GM12801 (cell line): ENCODE measurements around the gene EPHB6.

ENCODE experiments used
- TF ChIP-seq, protein P1 (sequence below): IDR thresholded peaks from one replicate; pipeline ENCODE4 v1.5.1; 2011; ENCODE audit warnings: control low read depth; ENCODE audit not compliant: insufficient read length; ENCODE audit errors: extremely low read depth

Gene EPHB6

DNA sequence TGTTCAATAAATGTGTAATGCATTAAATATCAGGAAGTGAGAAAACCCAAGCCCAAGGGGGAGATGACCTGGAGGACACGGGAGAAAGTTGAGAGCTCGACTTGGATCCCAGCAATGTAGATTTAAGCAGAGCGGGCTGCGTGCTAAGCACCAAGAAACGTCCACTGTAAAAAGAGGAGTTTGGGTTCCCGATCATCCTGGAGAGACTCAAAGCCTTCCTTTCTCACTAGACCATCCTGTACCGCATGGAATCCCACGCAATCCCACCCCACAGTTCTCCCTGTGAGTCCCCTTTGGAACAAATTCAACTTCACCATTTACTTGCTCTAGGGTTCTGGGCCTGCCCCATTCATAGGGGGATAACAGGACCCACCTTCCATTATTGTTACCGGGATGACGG, 28.3 kb downstream of the EPHB6 start:
- TF ChIP-seq, protein P1, sequence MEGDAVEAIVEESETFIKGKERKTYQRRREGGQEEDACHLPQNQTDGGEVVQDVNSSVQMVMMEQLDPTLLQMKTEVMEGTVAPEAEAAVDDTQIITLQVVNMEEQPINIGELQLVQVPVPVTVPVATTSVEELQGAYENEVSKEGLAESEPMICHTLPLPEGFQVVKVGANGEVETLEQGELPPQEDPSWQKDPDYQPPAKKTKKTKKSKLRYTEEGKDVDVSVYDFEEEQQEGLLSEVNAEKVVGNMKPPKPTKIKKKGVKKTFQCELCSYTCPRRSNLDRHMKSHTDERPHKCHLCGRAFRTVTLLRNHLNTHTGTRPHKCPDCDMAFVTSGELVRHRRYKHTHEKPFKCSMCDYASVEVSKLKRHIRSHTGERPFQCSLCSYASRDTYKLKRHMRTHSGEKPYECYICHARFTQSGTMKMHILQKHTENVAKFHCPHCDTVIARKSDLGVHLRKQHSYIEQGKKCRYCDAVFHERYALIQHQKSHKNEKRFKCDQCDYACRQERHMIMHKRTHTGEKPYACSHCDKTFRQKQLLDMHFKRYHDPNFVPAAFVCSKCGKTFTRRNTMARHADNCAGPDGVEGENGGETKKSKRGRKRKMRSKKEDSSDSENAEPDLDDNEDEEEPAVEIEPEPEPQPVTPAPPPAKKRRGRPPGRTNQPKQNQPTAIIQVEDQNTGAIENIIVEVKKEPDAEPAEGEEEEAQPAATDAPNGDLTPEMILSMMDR: no peak

DNA sequence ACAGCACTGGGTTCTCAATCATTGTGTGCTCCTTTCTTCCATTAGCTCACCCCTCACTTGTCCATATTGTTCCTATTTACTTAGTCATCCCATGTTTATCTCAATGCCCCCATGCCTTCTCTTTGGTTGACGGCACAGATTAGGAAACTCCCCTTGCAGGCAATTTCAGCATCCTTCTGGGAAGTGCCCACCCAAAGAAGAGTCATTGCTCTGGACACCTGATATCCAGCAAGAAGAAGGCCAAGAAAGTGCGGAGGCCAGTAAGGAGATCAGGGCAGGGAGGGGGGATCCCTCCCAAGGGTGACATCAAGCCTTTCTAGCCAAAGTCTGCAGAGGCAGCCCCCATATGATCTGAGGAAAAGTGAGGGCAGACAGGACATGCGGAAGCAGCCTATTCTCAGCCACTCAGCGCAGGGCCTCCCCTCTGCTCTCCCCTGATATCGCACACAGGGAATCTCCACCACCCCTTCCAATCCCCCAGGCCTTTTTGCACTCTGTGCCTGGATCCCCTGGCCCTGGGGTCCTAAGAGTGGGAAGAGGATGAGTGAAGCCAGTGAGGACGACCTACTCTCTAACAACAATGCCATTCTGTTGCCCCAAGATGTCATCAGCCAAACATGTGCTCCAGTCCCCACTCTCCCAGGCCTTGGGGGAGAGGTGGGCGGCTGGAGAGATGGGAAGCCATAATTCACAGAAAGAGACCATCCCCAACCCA, 28.9 kb downstream of the EPHB6 start:
- TF ChIP-seq, protein P1: no peak

DNA sequence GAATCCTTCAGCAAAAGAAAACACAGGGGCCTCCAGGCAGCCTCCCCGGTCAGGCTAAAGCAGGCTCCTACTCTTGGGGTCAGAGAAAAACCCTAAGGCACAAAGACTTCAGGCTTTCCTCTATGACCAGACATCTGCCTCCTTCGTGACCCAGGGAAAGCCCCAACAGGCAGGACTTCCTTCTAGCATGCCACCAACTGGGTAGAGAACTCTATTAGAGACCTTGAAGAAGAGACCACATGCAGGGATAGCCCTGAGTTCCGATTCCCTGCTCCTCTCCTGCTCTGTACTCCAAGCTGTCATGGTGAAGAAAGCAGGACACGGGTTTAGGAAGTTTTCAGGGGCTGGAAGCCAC, 29.4 kb downstream of the EPHB6 start:
- TF ChIP-seq, protein P1: no peak

DNA sequence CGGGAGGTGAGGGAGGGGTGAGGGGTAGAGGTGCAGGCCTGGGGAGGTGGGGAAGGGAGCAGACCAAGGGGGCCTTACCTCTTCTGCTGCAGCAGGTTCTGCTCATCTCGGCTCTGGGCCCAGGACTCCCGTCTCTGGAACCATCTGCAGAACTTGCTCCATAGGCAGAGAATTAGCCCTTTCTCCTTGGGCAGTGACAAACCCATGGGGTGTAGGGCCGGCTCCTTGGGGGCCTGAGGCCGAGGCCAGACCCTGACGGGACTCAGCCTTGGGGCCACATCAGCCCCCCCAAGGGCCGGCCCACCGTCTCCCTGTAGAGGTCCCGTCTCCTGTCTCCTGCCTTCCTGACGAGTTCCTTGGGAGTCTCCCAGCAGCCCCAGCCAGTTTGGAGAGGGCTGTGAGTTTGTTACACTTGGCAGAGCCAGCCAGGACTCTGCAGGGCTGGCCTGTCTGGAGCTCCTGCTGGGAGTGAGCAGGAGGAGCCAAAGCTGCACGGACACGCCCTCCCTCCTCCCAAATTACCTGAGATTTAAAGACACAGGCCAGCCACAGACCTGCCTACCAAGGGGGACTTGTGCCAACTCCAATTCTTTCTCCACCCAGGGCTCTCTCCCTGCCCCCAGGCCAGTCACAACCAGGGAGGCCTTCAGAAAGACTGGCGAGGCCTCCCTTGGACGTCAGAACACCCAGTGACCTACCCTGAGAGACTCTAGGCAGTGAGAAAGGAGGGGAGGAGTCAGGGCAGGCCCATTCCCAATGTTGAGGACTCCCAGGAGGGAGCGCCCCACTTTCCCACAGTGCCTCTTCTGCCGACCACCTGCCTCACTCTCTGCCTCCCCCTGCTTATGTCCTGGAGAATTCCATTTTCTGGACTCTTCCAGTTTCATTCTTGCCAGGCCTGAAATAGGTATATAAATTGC, 30.7 kb downstream of the EPHB6 start, which contains the start of gene TRPV6:
TSS of gene TRPV6 (minus strand) at position 435 of the 920 bp plus-strand sequence.
- TF ChIP-seq, protein P1: no peak

DNA sequence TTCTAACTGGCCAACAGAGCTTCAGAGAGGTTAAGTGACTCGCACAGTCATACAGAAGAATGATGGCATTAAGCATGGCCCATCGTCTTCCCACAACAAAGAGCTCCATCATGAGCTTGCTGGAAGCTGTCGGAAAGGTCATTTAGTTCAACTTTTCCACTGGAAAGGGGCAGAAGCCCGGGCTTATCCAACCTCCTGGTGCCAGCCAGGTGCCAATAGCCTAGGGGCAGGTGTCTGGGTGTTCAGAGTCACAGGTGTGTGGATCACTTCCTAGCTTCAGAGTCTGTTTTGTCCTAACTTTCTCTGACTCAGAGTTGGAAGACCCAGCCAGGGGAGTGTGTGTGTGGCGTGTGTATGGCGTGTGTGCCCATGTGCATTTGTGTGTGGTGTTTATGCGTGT, 32.0 kb downstream of the EPHB6 start:
- TF ChIP-seq, protein P1: no peak

DNA sequence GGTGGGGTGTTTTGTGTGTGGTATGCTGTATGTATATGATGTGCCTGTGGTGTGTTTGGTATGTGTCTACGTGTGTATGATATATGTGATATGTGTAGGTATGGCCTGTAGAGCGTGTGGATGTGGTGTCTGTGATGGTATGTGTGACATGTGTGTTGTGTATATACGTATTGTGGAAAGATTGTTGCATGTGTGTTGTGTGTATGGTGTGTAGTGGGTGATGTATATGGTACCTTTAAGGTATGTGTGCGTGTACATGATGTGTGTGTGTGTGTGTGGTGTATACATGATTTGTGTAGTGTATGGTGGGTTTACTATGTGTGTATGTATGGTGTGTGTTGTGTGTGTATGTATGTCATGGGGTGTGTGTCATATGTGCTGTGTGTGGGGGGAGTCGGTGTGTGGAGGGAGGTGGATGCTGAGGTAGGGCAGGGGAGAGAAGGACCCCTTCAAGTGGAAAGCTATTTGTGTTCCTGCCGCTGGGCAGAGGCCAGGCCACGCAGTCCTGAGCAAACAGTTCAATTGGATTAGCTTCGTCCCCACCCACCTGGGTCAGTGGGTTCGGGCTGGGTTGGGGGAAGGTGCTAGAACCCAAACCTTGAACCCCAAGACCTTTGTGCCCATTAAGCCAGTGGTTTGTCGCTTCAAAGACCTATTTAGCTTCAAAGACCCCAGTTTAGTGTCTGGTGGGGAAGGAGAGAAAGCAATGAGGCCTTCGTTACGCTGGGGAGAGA, 32.6 kb downstream of the EPHB6 start:
- TF ChIP-seq, protein P1: no peak

DNA sequence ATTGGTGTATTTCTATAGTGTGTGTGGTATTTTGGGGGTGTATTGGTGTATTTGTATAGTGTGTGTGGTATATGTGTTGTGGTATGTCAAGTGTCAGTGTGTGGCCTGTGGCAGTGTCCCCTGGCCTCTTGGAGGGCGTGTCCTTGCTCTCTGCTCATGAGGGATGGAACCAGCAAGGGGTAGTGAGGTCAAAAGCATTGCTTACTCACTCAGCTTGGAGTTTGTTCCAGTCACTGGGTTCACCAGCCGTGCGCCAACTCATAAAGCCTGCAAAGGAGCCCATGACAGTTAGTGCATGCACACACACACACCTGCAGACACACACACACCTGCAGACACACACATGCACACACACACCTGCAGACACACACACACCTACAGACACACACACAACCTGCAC, 34.9 kb downstream of the EPHB6 start:
- TF ChIP-seq, protein P1: no peak
